ENCODE data around the gene FLVCR2. TPM values are rescaled to one million over a fixed set of nuclear protein-coding genes. Genes with fewer than 3 reads are reported as not detected.

The FLVCR2 gene
- total RNA-seq, 4 donors from 2014 or later: 1.9 to 5.8 (median 4.1) TPM

GRCh38 chr14:75634848-75635247, 56.4 kb downstream of the FLVCR2 start:
- TF ChIP-seq EP300 (IDR thresholded peaks at IDR 0.05) (no peak), POLR2AphosphoS5 (IDR thresholded peaks at IDR 0.05) (no peak), POLR2A (IDR thresholded peaks at IDR 0.05) (no peak)
- TF ChIP-seq, protein P1, sequence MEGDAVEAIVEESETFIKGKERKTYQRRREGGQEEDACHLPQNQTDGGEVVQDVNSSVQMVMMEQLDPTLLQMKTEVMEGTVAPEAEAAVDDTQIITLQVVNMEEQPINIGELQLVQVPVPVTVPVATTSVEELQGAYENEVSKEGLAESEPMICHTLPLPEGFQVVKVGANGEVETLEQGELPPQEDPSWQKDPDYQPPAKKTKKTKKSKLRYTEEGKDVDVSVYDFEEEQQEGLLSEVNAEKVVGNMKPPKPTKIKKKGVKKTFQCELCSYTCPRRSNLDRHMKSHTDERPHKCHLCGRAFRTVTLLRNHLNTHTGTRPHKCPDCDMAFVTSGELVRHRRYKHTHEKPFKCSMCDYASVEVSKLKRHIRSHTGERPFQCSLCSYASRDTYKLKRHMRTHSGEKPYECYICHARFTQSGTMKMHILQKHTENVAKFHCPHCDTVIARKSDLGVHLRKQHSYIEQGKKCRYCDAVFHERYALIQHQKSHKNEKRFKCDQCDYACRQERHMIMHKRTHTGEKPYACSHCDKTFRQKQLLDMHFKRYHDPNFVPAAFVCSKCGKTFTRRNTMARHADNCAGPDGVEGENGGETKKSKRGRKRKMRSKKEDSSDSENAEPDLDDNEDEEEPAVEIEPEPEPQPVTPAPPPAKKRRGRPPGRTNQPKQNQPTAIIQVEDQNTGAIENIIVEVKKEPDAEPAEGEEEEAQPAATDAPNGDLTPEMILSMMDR (IDR thresholded peaks at IDR 0.05): no peak
- Histone ChIP-seq H3K27me3 (no peaks in the 10 kb centered on the region), H3K27ac (no peak overlapping the region), H3K4me3 (no peak overlapping the region), H3K36me3 (peaks cover 0 to 7% of the 10 kb centered on the region in 2 donors), H3K4me1 (no peaks in the 10 kb centered on the region), H3K9me3 (no peaks in the 10 kb centered on the region)
- no peak for ATAC-seq
- WGBS, 2 donors (ENCODE audit: low coverage in 1 of 2): 62 to 77% methylated on average over 4 to 5 of the region's 5 CpGs

DNA sequence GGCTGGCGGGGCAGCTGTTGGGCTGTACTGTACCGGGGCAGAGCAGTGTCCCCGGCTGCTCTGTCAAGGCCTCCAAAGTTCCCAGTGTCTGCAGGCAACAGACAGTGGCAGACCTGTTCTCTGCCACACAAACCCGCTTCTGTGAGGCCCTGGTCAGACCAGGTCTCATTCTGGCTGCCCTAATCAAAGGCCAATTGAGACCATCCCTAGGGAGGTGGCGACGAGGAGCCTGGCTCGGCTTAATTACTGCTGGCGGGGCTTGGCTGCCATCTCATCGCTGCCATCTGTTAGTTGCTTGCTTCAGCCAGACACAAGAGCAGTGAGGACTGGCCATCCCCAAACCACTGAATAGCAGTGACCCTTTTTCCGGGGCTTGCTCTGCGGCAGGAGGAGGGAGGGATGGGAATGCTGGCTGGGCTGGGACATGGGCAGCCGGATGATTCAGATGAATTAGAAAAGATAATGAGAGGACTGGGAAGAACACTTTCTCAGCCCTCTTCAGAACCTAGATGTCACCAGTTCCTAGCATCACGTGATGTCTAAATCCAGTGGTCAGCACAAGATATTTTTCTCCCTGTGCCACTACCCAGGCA, 57.8 kb downstream of the FLVCR2 start:
- TF ChIP-seq EP300 (IDR thresholded peaks at IDR 0.05) (no peak), POLR2AphosphoS5 (IDR thresholded peaks at IDR 0.05) (no peak), POLR2A (IDR thresholded peaks at IDR 0.05) (no peak)
- TF ChIP-seq, protein P1 (IDR thresholded peaks at IDR 0.05): no peak
- H3K9me3 ChIP-seq: no peaks in the 10 kb centered on the region
- no peaks in the 10 kb centered on the region for H3K4me1 ChIP-seq
- no peaks in the 10 kb centered on the region for H3K27me3 ChIP-seq
- no peak overlapping the region for H3K4me3 ChIP-seq
- ATAC-seq: no peak
- H3K27ac ChIP-seq: no peak overlapping the region
- 66 to 90% methylated on average over 3 to 5 of the region's 13 CpGs for WGBS, 2 donors (ENCODE audit: low coverage in 1 of 2)
- H3K36me3 ChIP-seq: peaks cover 0 to 14% of the 10 kb centered on the region in 2 donors

GRCh38 chr14:75640876-75641275, 62.5 kb downstream of the FLVCR2 start:
- Histone ChIP-seq H3K9me3 (no peaks in the 10 kb centered on the region), H3K4me1 (no peaks in the 10 kb centered on the region), H3K4me3 (no peak overlapping the region), H3K27me3 (no peaks in the 10 kb centered on the region), H3K36me3 (peaks cover 0 to 22% of the 10 kb centered on the region in 2 donors), H3K27ac (no peak overlapping the region)
- WGBS, 2 donors (ENCODE audit: low coverage in 1 of 2): 90 to 100% methylated on average over 2 to 3 of the region's 3 CpGs
- no peak for ATAC-seq
- TF ChIP-seq, protein P1 (IDR thresholded peaks at IDR 0.05): no peak
- no peak for TF ChIP-seq POLR2A (IDR thresholded peaks at IDR 0.05)
- no peak for TF ChIP-seq POLR2AphosphoS5 (IDR thresholded peaks at IDR 0.05)
- no peak for TF ChIP-seq EP300 (IDR thresholded peaks at IDR 0.05)

DNA sequence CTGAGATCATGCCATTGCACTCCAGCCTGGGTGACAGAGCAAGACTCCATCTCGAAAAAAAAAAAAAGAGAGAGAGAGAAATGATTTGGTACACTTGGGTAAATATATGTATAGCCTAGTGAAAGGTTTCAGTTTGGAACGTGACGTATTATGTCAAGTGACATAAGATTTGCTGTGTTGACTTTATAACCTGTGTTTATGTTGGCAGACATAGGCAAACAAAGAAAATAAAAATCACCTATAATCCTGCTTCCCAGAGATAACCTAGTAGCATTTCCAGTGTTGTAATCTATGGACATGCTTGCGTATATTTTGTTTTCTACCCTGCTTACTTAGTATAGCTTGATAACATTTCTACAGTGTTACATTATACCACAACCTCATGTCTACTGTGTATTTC, 65.6 kb downstream of the FLVCR2 start:
- Histone ChIP-seq H3K27ac (no peak overlapping the region), H3K9me3 (no peaks in the 10 kb centered on the region), H3K4me3 (no peak overlapping the region), H3K27me3 (no peaks in the 10 kb centered on the region), H3K4me1 (peaks cover 0 to 14% (median 3%) of the 10 kb centered on the region in 3 donors), H3K36me3 (peaks cover 0 to 36% of the 10 kb centered on the region in 2 donors)
- WGBS, 2 donors (ENCODE audit: low coverage in 1 of 2): 55 to 63% methylated on average over 3 to 4 of the region's 4 CpGs
- TF ChIP-seq, protein P1 (IDR thresholded peaks at IDR 0.05): no peak
- TF ChIP-seq POLR2A (IDR thresholded peaks at IDR 0.05): no peak
- no peak for TF ChIP-seq POLR2AphosphoS5 (IDR thresholded peaks at IDR 0.05)
- TF ChIP-seq EP300 (IDR thresholded peaks at IDR 0.05): no peak
- ATAC-seq: no peak

- Histone ChIP-seq H3K9me3 (no peaks in the 10 kb centered on the region), H3K4me1 (peaks cover 0 to 14% (median 3%) of the 10 kb centered on the region in 3 donors), H3K4me3 (no peak overlapping the region), H3K27ac (no peak overlapping the region), H3K27me3 (no peaks in the 10 kb centered on the region), H3K36me3 (peaks cover 0 to 47% of the 10 kb centered on the region in 2 donors)
- TF ChIP-seq POLR2AphosphoS5 (IDR thresholded peaks at IDR 0.05): no peak
- no peak for TF ChIP-seq POLR2A (IDR thresholded peaks at IDR 0.05)
- TF ChIP-seq, protein P1 (IDR thresholded peaks at IDR 0.05): no peak
- ATAC-seq: no peak
These were observed 66.6 kb downstream of the FLVCR2 start for GRCh38 chr14:75645056-75645455.
